Measurements from ENCODE around the gene F2R.

GRCh38 chr5:76673125-76673524, 42.8 kb upstream of the F2R start:
- TF ChIP-seq CTCF (IDR thresholded peaks at IDR 0.05; ENCODE audit: low read depth, low read length) (no peak), POLR2A (IDR thresholded peaks at IDR 0.05; ENCODE audit: extremely low read depth, insufficient read length) (no peak), MAX (IDR thresholded peaks at IDR 0.05; ENCODE audit: low read depth, low read length) (no peak), MYC (IDR thresholded peaks at IDR 0.05; ENCODE audit: low read depth, low read length) (no peak)

Measured in NB4 (cell line).